NCI-H187 treated with DMSO at 0.1 percent for 48 hours (cell line): Measurements from ENCODE around the gene CDKN2C.
"Not testable (repeated sequence)": the region's sequence is repeated elsewhere in the genome, so short reads cannot be mapped to it uniquely, and the experiment has no call there.

Experiments used
- DNase-seq: peaks from one replicate; lab custom pipeline; 2025; lab: John Stamatoyannopoulos, UW

CDKN2C gene

GRCh38 chr1:50979937-50980336 is 9.9 kb downstream of the CDKN2C start:
- no peak for DNase-seq

- no peak for DNase-seq
These were observed 10.5 kb downstream of the CDKN2C start for GRCh38 chr1:50980505-50980904.

- DNase-seq, result no peak
These were observed 11.7 kb downstream of the CDKN2C start for GRCh38 chr1:50981741-50982140.

GRCh38 chr1:50982611-50983010 is 12.6 kb downstream of the CDKN2C start:
- DNase-seq, result no peak

GRCh38 chr1:50983219-50983802 is 13.3 kb downstream of the CDKN2C start:
- DNase-seq, result no peak

- no peak for DNase-seq
These were observed 15.0 kb downstream of the CDKN2C start for GRCh38 chr1:50985094-50985493.

GRCh38 chr1:50986653-50987052 is 16.6 kb downstream of the CDKN2C start:
- no peak for DNase-seq

- DNase-seq, result no peak
These were observed 19.6 kb downstream of the CDKN2C start for GRCh38 chr1:50989694-50990093.

- no peak for DNase-seq
These were observed 22.7 kb downstream of the CDKN2C start for GRCh38 chr1:50992532-50993318.

GRCh38 chr1:50993645-50994044 is 23.6 kb downstream of the CDKN2C start:
- no peak for DNase-seq

- no peak for DNase-seq
These were observed 25.0 kb downstream of the CDKN2C start for GRCh38 chr1:50994997-50995396.

- no peak for DNase-seq
These were observed 25.6 kb downstream of the CDKN2C start for GRCh38 chr1:50995651-50996050.

- DNase-seq, result no peak
These were observed 26.0 kb downstream of the CDKN2C start for GRCh38 chr1:50996083-50996482.

- DNase-seq, result not testable (repeated sequence)
These were observed 29.3 kb downstream of the CDKN2C start for GRCh38 chr1:50999375-50999774.

GRCh38 chr1:51000160-51000559 is 30.1 kb downstream of the CDKN2C start:
- no peak for DNase-seq

- no peak for DNase-seq
These were observed 30.6 kb downstream of the CDKN2C start for GRCh38 chr1:51000651-51001050.

GRCh38 chr1:51002516-51002915 is 32.5 kb downstream of the CDKN2C start:
- peak; percentile 41 for DNase-seq

GRCh38 chr1:51005549-51005948 is 35.5 kb downstream of the CDKN2C start:
- not testable (repeated sequence) for DNase-seq

GRCh38 chr1:51009381-51009780 is 39.3 kb downstream of the CDKN2C start:
- no peak for DNase-seq

GRCh38 chr1:51014878-51015277 is 44.8 kb downstream of the CDKN2C start:
- DNase-seq, result no peak

- no peak for DNase-seq
These were observed 49.8 kb downstream of the CDKN2C start for GRCh38 chr1:51019811-51020210.
